DND-41 (cell line): ENCODE results near the gene SLCO2A1.
"Not testable (repeated sequence)": the region's sequence is repeated elsewhere in the genome, so short reads cannot be mapped to it uniquely, and the experiment has no call there.

Experiments used
- ATAC-seq: fragments of 200-7000 bp; cut with Tn5 transposase; 3 replicates; pipeline ENCODE4 v1.9.1; 2021; ENCODE audit warnings: low read depth; ENCODE audit not compliant: insufficient read depth
- DNase-seq: peaks from one replicate; pipeline ENCODE4 v3.0.0-alpha.2; 2020
- H2AFZ ChIP-seq: 2 replicates; pipeline ENCODE4 v1.6.0; 2012; ENCODE audit warnings: low read depth, low read length
- H3K27ac ChIP-seq: 2 replicates; pipeline ENCODE4 v1.5.1; 2012; ENCODE audit warnings: low read length, inconsistent platforms
- H3K27me3 ChIP-seq: fragments of 200-600 bp; sonication (generic); 2 replicates; pipeline ENCODE4 v1.6.0; 2012; ENCODE audit warnings: low read length, mild to moderate bottlenecking, inconsistent platforms; ENCODE audit not compliant: insufficient read depth, poor library complexity
- H3K36me3 ChIP-seq: 2 replicates; pipeline ENCODE4 v1.5.1; 2012; ENCODE audit warnings: low read length, inconsistent platforms; ENCODE audit not compliant: insufficient read depth
- H3K4me1 ChIP-seq: 2 replicates; pipeline ENCODE4 v1.5.1; 2012; ENCODE audit warnings: mild to moderate bottlenecking, low read length; ENCODE audit not compliant: insufficient read depth
- H3K4me2 ChIP-seq: 2 replicates; pipeline ENCODE4 v1.6.0; 2012; ENCODE audit warnings: mild to moderate bottlenecking, moderate library complexity, low read length, inconsistent platforms; ENCODE audit not compliant: insufficient read depth
- H3K4me3 ChIP-seq, 2 experiments: fragments of 200-600 bp in 1 of 2; shearing (Covaris generic) in 1 of 2; 2 replicates each; pipeline ENCODE4 v1.5.1; 2012 to 2016; ENCODE audit warnings: inconsistent platforms in 2 of 2, low read length in 2 of 2, mild to moderate bottlenecking in 2 of 2, low read depth in 1 of 2, moderate library complexity in 1 of 2
- H3K79me2 ChIP-seq: 2 replicates; pipeline ENCODE4 v1.6.0; 2012; ENCODE audit warnings: low read length, inconsistent platforms; ENCODE audit not compliant: insufficient read depth
- H3K9ac ChIP-seq: 2 replicates; pipeline ENCODE4 v1.6.0; 2012; ENCODE audit warnings: low read depth, mild to moderate bottlenecking, inconsistent platforms, low read length, moderate library complexity
- H3K9me3 ChIP-seq: 2 replicates; pipeline ENCODE4 v1.5.1; 2012; ENCODE audit warnings: low read length, moderate library complexity, mild to moderate bottlenecking, inconsistent platforms; ENCODE audit not compliant: insufficient read depth, severe bottlenecking
- H4K20me1 ChIP-seq: 2 replicates; pipeline ENCODE4 v1.6.0; 2012; ENCODE audit warnings: low read length; ENCODE audit not compliant: insufficient read depth
- EZH2 ChIP-seq: IDR thresholded peaks from 3 replicates; pipeline ENCODE4 v1.6.1; 2012; ENCODE audit warnings: borderline replicate concordance, low read depth, mild to moderate bottlenecking, moderate library complexity, low read length, inconsistent platforms; ENCODE audit not compliant: severe bottlenecking
- TF ChIP-seq, protein P1 (sequence below): IDR thresholded peaks from 2 replicates; pipeline ENCODE4 v1.5.1; 2012; ENCODE audit warnings: borderline replicate concordance, low read length, moderate library complexity, mild to moderate bottlenecking; ENCODE audit not compliant: poor library complexity, severe bottlenecking; ENCODE audit errors: extremely low read depth

SLCO2A1 gene

DNA sequence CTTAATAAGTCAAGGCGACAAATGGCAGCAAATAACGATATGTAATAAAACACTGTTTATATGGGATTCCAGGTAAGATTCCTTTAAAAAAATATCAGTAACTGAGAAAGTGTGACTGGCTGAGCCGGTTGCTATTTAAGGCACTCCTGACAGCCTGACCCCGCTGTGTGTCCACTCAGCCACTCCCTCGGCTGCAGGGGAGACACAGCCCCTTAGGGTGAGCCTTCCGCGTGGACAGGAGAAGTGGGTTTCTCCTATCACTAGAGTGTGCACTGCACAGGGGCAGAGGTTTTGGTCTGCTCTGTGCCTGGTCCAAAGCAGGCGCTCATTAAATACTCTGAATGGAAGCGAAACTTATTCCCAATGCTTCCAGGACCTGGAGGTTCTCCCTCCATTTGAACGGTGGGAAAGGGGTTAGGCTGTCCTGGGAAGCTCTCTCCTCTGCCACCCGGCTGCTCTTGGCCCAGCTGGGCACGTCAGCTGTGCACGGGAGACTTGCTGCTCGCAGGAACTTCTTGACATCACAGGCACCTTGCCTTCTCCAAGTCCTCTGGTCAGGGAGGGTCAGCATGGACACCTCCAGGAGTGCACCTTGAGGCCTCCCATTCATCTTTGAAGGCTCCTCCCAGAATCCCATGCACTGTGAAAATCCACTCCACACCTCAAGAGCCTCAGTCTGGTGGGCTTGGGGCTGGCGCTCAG lies 43.3 kb upstream of the SLCO2A1 start:
- H3K4me1 ChIP-seq, result no peaks in the 10 kb centered on the region
- H3K36me3 ChIP-seq, result no peaks in the 10 kb centered on the region
- no peak overlapping the region for H2AFZ ChIP-seq
- H3K9ac ChIP-seq, result no peak overlapping the region
- no peak overlapping the region for H3K4me2 ChIP-seq
- no peaks in the 10 kb centered on the region for H3K27me3 ChIP-seq
- H4K20me1 ChIP-seq, result no peaks in the 10 kb centered on the region
- no peak overlapping the region for H3K27ac ChIP-seq
- no peak overlapping the region for H3K4me3 ChIP-seq
- no peaks in the 10 kb centered on the region for H3K79me2 ChIP-seq
- no peaks in the 10 kb centered on the region for H3K9me3 ChIP-seq
- no peak for TF ChIP-seq EZH2
- TF ChIP-seq, protein P1, sequence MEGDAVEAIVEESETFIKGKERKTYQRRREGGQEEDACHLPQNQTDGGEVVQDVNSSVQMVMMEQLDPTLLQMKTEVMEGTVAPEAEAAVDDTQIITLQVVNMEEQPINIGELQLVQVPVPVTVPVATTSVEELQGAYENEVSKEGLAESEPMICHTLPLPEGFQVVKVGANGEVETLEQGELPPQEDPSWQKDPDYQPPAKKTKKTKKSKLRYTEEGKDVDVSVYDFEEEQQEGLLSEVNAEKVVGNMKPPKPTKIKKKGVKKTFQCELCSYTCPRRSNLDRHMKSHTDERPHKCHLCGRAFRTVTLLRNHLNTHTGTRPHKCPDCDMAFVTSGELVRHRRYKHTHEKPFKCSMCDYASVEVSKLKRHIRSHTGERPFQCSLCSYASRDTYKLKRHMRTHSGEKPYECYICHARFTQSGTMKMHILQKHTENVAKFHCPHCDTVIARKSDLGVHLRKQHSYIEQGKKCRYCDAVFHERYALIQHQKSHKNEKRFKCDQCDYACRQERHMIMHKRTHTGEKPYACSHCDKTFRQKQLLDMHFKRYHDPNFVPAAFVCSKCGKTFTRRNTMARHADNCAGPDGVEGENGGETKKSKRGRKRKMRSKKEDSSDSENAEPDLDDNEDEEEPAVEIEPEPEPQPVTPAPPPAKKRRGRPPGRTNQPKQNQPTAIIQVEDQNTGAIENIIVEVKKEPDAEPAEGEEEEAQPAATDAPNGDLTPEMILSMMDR, result no peak
- DNase-seq (no peak), ATAC-seq (no peak)

DNA sequence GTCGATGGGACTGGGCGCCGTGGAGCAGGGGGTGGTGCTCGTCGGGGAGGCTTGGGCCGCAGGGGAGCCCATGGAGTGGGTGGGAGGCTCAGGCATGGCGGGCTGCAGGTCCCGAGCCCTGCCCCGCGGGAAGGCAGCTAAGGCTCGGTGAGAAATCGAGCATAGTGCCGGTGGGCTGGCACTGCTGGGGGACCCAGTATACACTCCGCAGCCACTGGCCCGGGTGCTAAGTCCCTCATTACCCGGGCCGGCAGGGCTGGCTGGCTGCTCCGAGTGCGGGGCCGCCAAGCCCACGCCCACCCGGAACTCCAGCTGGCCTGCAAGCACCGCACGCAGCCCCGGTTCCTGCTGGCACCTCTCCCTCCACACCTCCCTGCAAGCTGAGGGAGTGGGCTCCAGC lies 40.6 kb upstream of the SLCO2A1 start:
- H3K9ac ChIP-seq, ATAC-seq, H3K4me2 ChIP-seq, H2AFZ ChIP-seq, H3K9me3 ChIP-seq, H3K27ac ChIP-seq, H3K36me3 ChIP-seq, H3K4me3 ChIP-seq, H4K20me1 ChIP-seq, H3K4me1 ChIP-seq, H3K79me2 ChIP-seq, DNase-seq, H3K27me3 ChIP-seq: not testable (repeated sequence)

DNA sequence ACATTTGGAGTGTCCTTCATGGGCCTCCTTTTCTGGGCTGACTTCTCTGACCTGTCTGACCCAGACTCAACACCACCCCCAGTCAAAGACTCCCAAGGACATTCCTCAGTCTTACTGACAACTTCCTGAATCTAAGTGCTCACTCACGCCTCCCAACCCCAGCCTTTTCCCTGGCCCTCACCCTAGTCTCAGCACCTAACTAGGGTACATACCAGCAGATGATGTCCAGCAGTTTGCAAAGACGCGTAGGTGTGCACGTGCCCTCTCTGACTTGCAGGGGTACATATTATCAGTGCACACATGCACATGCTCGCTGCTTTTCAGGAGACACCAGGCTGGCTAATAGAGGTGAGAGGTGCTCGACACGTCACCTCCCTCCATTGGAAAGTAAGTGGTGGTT lies 38.7 kb upstream of the SLCO2A1 start:
- H3K79me2 ChIP-seq, result no peaks in the 10 kb centered on the region
- H3K36me3 ChIP-seq, result no peaks in the 10 kb centered on the region
- H3K9me3 ChIP-seq, result no peaks in the 10 kb centered on the region
- no peak overlapping the region for H3K27ac ChIP-seq
- ATAC-seq, result no peak
- no peak overlapping the region for H3K4me2 ChIP-seq
- H3K9ac ChIP-seq, result no peak overlapping the region
- H3K27me3 ChIP-seq, result no peaks in the 10 kb centered on the region
- H3K4me3 ChIP-seq, result no peak overlapping the region
- H4K20me1 ChIP-seq, result no peaks in the 10 kb centered on the region
- no peak overlapping the region for H2AFZ ChIP-seq
- no peak for DNase-seq
- no peaks in the 10 kb centered on the region for H3K4me1 ChIP-seq
- TF ChIP-seq, protein P1, result no peak
- no peak for TF ChIP-seq EZH2

DNA sequence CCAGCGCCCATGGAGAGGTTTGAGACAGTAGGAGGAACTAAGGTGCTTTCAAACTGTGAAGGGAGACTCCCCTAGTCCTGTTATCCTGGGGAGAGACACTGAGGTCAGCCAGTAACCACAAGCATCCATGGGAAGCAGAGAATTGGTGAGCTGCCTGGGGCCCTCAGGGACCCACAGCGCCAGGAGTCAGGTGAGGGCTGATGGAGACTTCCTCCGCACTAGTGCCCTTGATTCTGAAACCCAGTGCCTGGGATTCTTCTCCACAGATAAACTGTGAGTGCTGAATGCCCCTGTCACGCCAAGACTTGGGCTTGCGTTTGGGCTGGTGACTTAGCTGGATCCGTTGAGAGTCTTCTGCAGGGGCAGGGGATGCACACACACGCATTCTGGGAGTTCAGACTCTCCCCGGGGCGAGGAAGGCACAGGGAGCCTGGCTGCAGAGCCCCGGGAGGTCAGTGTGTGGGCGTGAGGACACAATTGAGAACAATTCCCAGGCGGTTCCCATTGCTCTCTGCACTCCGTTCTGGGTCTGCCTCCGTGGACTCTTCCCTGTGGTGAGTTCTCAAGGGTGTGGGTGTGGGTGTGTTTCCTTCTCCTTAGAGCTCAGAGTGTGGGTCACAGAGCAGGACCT lies 37.9 kb upstream of the SLCO2A1 start:
- no peak for TF ChIP-seq EZH2
- TF ChIP-seq, protein P1, result no peak
- Histone ChIP-seq H3K79me2 (no peaks in the 10 kb centered on the region), H3K36me3 (no peaks in the 10 kb centered on the region), H3K4me2 (no peak overlapping the region), H3K4me3 (no peak overlapping the region), H3K27ac (no peak overlapping the region), H3K27me3 (no peaks in the 10 kb centered on the region), H3K9ac (no peak overlapping the region), H2AFZ (no peak overlapping the region), H3K9me3 (no peaks in the 10 kb centered on the region), H4K20me1 (no peaks in the 10 kb centered on the region), H3K4me1 (no peaks in the 10 kb centered on the region)
- no peak for ATAC-seq
- no peak for DNase-seq
